HT1080 (cell line): ENCODE measurements around the gene ACSL5. TPM values are rescaled to one million over a fixed set of nuclear protein-coding genes. Genes with fewer than 3 reads are reported as not detected.
A peak's percentile ranks its signal among the peaks of the same experiment; 100 is the strongest.
"Not testable (repeated sequence)": the region's sequence is repeated elsewhere in the genome, so short reads cannot be mapped to it uniquely, and the experiment has no call there.

Experiments used
- DNase-seq: peaks from one replicate; pipeline ENCODE4 v3.0.0-alpha.2; 2015; ENCODE audit warnings: low read depth
- total RNA-seq: library from RNA; depleted of rRNA; stranded (reverse); fragments of >200 nt; shearing (Covaris generic); gene quantifications from 2 replicates; pipeline ENCODE4 v1.2.3, GENCODE V29; 2014

The ACSL5 gene
- total RNA-seq, 1 experiment from 2014 or later = 0.63 TPM

GRCh38 chr10:112372182-112372810 is 1.6 kb upstream of the ACSL5 start:
- DNase-seq = not testable (repeated sequence)

DNA sequence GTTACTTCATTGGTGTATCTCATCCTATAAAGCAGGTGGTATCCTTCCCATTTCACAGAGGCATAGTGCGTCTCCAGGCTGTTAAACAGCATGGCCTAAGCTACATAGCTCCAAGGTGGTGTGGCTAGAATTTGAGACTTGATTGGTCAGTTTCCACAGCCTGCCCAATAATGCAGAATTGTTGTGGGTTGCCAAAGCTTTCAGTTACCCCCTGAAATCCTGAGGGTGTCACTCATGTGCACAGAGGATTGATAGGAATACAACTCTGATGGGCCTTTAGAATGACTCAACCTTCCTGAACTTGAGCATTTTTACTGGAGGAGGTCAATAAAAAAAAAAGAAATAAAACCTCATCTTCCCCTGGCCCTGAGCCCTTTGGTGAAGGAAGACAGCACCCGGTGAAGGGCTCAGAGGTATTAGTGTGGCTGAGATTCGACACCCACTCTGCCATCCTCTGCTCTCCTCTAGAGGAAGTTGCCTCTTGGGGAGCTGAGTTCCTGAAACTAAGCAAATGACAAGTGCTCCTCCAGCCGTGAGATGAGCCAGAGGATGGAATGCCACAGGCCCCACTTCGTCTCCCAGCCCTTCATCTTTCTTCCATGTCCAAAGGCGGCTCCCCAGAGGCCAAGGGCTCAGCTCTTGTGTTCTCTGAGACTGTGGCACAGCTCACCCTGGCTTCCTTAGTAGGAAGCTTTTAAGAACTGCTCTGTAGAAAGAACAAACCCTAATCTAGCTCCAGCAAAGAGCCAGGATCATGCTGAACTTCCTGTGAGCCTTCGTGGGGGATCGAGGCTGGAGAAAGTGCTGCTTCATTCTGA is 1.0 kb downstream of the ACSL5 start:
- DNase-seq = peak; percentile 67

DNA sequence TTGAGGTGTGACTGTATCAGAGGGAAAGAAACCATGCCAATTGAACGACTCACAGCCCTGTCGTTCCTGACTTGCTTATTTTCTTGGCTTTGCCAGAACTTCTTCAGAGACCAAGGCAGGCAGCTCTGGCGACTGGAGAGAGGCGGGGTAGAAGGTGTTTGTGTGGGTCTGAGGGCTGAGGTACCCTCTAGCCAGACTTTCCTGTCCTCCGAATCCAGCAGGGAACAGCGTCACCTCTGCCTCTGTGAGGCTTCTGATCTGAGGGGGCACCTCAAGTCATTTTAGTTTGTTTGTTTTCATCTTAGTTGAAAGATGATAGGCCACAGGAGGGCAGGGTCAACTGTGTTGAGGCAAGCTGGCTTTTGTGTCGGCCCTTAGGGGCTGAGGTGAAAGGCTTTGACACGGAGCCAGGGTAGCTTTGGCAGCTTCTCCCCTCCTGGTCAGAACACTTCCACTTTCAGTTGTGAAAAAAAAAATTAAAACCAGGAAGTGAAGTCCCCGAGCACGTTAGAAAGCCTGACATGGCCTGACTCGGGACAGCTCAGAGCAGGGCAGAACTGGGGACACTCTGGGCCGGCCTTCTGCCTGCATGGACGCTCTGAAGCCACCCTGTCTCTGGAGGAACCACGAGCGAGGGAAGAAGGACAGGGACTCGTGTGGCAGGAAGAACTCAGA is 1.9 kb downstream of the ACSL5 start:
- peak; percentile 52 for DNase-seq

- no peak for DNase-seq
Measured at GRCh38 chr10:112376396-112376790, 2.5 kb downstream of the ACSL5 start.

DNA sequence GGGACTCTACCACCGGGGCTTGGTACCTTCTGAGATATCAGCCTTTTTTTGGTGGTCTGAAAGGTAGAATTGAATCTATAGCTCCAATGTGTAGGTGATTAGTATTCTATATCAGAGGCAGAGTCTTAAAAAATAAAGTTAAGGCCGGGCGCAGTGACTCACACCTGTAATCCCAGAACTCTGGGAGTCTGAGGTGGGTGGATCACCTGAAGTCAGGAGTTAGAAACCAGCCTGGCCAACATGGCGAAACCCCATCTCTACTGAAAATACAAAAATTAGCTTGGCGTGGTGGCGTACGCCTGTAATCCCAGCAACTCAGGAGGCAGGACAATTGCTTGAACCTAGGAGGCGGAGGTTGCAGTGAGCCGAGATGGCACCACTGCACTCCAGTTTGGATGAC is 3.2 kb downstream of the ACSL5 start:
- not testable (repeated sequence) for DNase-seq

DNA sequence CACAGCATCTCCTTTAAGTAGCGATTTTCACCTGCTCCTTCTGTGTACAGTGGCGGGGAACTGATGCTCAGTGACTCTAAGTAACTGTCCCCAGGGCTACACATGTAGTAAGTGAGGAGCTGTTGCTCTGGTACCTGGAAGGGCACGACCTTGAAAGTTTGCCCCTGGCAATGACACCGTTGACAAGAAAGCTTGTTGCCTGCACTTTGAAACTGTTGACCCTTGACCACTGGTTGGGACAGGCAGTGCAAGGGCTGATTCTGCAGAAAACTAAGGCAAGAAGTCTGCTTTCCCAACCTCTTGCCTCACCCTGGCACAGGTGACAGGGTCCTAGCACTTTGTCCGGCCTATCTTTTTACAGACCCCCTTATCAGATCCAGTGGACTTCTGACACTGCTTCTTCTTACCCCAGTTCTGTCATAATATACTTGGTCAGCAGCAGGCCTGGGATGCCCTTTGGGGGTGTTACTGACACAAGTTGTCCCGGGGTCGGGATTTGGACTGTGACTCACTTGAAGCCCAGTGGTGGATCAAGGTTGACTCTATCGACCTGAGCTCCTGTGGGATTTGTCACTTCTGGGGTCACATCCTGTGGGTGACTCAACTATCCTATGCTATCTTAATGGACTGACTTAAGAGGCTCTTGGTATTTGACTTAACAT is 5.8 kb downstream of the ACSL5 start:
- DNase-seq = peak; percentile 90

- DNase-seq = no peak
Measured at GRCh38 chr10:112382515-112383235, 8.8 kb downstream of the ACSL5 start.

DNA sequence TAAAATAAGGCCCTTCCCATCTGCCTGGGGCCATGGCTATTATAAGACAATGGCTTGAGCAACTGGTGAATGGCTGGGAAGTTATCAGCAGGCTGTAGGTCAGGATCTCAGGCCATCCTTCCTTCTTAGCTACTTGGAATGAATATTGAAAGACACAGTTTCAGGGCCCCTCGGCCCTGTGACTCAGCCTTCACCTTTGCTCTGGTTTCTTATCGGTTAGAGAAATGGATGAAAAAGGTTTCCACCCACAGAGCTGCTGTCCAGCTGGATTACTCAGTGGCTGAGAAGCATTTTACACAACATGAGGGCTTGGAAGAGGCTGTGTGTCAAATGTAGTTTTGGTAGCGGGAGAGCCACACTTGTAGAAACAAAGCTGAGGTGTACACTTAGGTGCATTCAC is 9.4 kb downstream of the ACSL5 start:
- DNase-seq = peak; percentile 66

- no peak for DNase-seq
Measured at GRCh38 chr10:112384141-112384540, 10.2 kb downstream of the ACSL5 start.

GRCh38 chr10:112385201-112385600 is 11.3 kb downstream of the ACSL5 start:
- no peak for DNase-seq

DNA sequence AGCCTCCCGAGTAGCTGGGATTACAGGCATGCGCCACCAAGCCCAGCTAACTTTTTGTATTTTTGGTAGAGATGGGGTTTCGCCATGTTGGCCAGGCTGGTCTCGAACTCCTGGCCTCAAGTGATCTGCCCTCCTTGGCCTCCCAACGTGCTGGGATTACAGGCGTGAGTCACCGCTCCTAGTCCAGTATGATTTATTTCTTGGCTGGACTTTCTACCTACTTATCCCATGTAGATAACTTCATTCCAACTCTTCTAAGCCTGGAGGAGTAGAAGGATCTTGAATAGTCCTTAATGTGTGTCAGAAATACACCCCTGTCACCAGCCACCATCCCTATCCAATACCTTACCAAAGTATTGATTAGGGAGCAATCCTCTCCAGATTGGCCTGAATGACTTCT is 14.1 kb downstream of the ACSL5 start:
- not testable (repeated sequence) for DNase-seq

- no peak for DNase-seq
Measured at GRCh38 chr10:112388548-112388947, 14.6 kb downstream of the ACSL5 start.

DNA sequence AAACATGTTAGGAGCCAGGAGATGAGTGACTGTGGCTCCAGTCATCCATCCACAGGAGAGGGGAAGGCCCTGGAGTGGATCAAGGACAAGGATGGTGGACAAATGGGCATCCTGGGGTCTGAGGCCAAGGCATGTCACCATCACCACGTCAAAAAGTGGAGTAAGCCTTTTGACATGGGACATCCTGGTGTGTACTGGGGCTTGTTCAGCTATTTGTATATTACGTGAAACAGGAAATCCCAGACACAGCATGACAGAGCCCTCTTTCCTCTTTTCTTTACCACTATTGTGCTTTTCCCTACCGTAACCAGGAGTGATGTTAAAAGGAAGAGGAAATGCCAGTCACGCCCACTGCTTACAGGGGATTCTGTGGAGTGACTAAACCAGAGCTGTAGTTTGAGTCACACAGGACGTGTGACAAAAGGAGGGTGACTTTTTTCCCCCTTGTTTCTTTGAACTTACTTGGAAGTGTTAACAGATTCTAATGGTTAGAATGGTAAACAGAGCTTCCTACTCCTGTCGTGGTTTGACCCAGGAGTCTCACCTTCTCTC is 15.4 kb downstream of the ACSL5 start:
- DNase-seq = peak; percentile 97

- no peak for DNase-seq
Measured at GRCh38 chr10:112390125-112390703, 16.3 kb downstream of the ACSL5 start.

DNA sequence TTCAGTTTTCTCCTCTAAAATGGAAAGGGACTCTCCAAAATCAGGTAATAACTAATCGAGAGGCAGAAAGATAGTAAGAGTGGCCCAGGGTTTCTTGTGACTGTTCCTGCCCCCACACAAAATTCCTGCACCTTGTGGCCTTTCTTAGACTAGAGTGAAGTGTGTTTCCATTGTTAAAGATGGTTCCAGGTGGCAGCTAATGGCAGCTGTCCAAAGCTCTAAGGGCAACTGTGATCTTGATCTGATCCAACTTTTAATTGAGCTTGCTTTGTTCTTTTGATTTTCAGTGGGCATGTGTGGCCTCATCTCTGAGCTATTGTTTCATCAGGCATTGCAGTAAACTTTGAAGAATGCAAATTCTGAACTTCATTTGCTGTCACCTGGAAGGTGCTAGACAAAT is 19.4 kb downstream of the ACSL5 start:
- DNase-seq = no peak

- no peak for DNase-seq
Measured at GRCh38 chr10:112393827-112394226, 19.9 kb downstream of the ACSL5 start.

DNA sequence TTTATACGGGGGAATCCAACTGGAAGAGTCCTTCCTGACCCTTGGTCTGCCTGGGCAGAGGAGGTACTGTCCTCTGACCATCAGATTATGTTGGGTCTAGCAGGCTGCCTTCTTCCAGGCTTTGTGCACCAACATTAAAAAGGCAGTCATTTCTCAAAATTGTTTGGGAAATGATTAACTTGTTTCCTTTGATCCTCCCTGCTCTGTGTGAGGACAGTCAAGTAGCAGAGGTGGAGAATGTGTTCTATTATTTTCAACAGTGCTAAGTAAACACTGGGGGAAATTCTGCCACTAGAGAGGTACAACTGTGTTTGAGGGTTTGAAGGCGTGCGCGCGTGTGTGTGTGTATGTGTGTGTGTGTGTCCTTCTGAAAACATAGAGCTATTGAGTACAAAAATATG is 20.6 kb downstream of the ACSL5 start:
- no peak for DNase-seq

DNA sequence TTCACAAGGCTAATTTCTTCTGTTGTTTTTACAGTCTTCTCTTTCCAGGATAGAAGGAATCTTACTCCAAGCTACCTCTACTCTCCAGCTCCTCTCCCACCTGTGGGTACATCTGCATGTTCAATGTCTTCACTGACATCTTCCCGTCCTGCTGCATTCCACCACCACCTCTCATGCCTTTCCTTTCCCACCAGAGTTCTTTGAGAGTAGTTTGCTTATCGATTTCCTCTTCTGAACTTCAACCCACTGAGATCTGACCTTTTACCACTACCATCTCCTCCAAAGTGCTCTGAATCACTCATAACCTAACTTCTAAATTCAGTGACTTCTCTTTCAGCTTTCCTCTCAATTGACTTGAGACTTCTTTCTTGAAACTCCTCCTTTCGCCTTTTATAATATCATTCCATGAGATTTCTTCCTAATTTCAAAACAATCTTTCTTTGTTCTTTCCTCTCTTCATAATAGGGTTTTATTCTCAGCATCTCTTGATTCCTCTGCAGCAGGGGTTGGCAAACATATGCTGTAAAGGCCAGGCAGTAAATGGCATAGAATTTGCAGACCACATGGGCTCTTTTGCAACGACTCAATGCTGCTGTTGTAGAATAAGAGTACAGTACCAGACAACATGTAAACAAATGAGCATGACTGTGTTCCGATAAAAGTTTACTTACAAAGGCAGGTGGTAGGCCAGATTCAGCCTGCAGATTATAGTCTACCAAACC is 22.1 kb downstream of the ACSL5 start:
- DNase-seq = no peak

DNA sequence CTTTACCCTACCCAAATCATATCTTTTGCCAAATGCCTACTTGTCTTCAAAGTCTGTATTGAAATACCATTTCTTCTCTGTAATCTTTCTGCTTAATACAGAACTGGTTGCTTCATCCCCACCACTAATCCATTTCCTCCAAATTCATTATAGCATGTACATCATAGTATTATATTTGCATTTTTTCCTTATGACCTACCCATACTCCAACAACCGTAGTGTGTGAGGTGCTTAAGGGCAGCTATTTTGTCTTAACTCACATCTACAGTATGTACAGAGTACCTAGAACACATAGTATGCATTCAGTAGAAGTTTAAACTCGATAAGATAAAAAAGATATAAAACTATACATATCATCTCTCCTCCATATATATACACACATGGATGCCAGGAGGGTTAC is 23.7 kb downstream of the ACSL5 start:
- DNase-seq = no peak

- no peak for DNase-seq
Measured at GRCh38 chr10:112402917-112403316, 29.0 kb downstream of the ACSL5 start.
